Loucy (cell line): ENCODE measurements around the gene PAX7.

ENCODE experiments used
- H2AFZ ChIP-seq: fragments of 200-600 bp; sonication (generic); 2 replicates; pipeline ENCODE4 v1.6.0; 2016; ENCODE audit warnings: antibody characterized with exemption, mild to moderate bottlenecking, low read length, moderate library complexity
- H3F3A ChIP-seq: fragments of 200-600 bp; 2 replicates; pipeline ENCODE4 v1.6.0; 2016; ENCODE audit warnings: antibody characterized with exemption, low read depth, mild to moderate bottlenecking
- H3K27me3 ChIP-seq: fragments of 200-600 bp; sonication (generic); 2 replicates; pipeline ENCODE4 v1.6.1; 2014; ENCODE audit warnings: low read length, mild to moderate bottlenecking; ENCODE audit not compliant: insufficient read depth, poor library complexity, severe bottlenecking
- H3K36me3 ChIP-seq: fragments of 200-600 bp; sonication (generic); 2 replicates; pipeline ENCODE4 v1.6.1; 2016; ENCODE audit warnings: low read length; ENCODE audit not compliant: insufficient read depth
- H3K4me1 ChIP-seq: fragments of 200-600 bp; sonication (generic); 2 replicates; pipeline ENCODE4 v1.5.1; 2014; ENCODE audit warnings: low read length, mild to moderate bottlenecking; ENCODE audit not compliant: insufficient read depth, poor library complexity, severe bottlenecking
- H3K4me2 ChIP-seq: fragments of 200-600 bp; sonication (generic); 2 replicates; pipeline ENCODE4 v1.6.0; 2014; ENCODE audit warnings: antibody characterized with exemption, low read length, low read depth, mild to moderate bottlenecking; ENCODE audit not compliant: poor library complexity, severe bottlenecking
- H3K4me3 ChIP-seq: fragments of 200-600 bp; sonication (generic); 2 replicates; pipeline ENCODE4 v1.5.1; 2014; ENCODE audit warnings: low read length, mild to moderate bottlenecking, mixed read lengths; ENCODE audit not compliant: poor library complexity, severe bottlenecking
- H3K79me2 ChIP-seq: fragments of 200-600 bp; sonication (generic); 2 replicates; pipeline ENCODE4 v1.6.1; 2014; ENCODE audit warnings: low read length; ENCODE audit not compliant: insufficient read depth
- H3K9ac ChIP-seq: fragments of 200-600 bp; sonication (generic); 2 replicates; pipeline ENCODE4 v1.6.0; 2014; ENCODE audit warnings: mild to moderate bottlenecking, low read depth, low read length, moderate library complexity; ENCODE audit not compliant: poor library complexity, severe bottlenecking
- H3K9me2 ChIP-seq: fragments of 200-600 bp; sonication (generic); replicated peaks from 2 replicates; pipeline ENCODE4 v1.6.1; 2016; ENCODE audit warnings: low read depth, low read length, mixed read lengths
- H3K9me3 ChIP-seq: fragments of 200-600 bp; sonication (generic); 2 replicates; pipeline ENCODE4 v1.6.1; 2014; ENCODE audit warnings: mild to moderate bottlenecking, antibody characterized with exemption, low read length, low read depth; ENCODE audit not compliant: insufficient read depth
- H4K20me1 ChIP-seq: fragments of 200-600 bp; sonication (generic); 2 replicates; pipeline ENCODE4 v1.6.0; 2014; ENCODE audit warnings: antibody characterized with exemption, low read length, mild to moderate bottlenecking; ENCODE audit not compliant: insufficient read depth, poor library complexity, severe bottlenecking
- CTCF ChIP-seq: fragments of 200-600 bp; sonication (generic); conservative IDR thresholded peaks from 2 replicates; pipeline ENCODE4 v1.5.1; 2014; ENCODE audit warnings: mild to moderate bottlenecking, antibody characterized with exemption, low read length
- EZH2phosphoT487 ChIP-seq: fragments of 200-600 bp; IDR thresholded peaks from 2 replicates; pipeline ENCODE4 v1.6.1; 2018; ENCODE audit warnings: antibody characterized with exemption, mild to moderate bottlenecking, moderate library complexity, borderline replicate concordance

Gene PAX7

GRCh38 chr1:18734461-18735223 lies 104.0 kb downstream of the PAX7 start:
- Histone ChIP-seq H3K4me1 (no peaks in the 10 kb centered on the region), H3F3A (no peaks in the 10 kb centered on the region), H2AFZ (no peak overlapping the region), H4K20me1 (no peaks in the 10 kb centered on the region), H3K9ac (no peak overlapping the region), H3K9me2 (no peaks in the 10 kb centered on the region), H3K9me3 (no peaks in the 10 kb centered on the region), H3K4me2 (no peak overlapping the region), H3K79me2 (no peaks in the 10 kb centered on the region), H3K27me3 (no peaks in the 10 kb centered on the region), H3K36me3 (no peaks in the 10 kb centered on the region), H3K4me3 (no peak overlapping the region)
- TF ChIP-seq CTCF (no peak), EZH2phosphoT487 (no peak)

- Histone ChIP-seq H2AFZ (no peak overlapping the region), H3F3A (no peaks in the 10 kb centered on the region), H3K9me2 (no peaks in the 10 kb centered on the region), H3K27me3 (no peaks in the 10 kb centered on the region), H3K79me2 (no peaks in the 10 kb centered on the region), H3K9me3 (no peaks in the 10 kb centered on the region), H3K36me3 (no peaks in the 10 kb centered on the region), H3K4me3 (no peak overlapping the region), H3K9ac (no peak overlapping the region), H4K20me1 (no peaks in the 10 kb centered on the region), H3K4me2 (no peak overlapping the region), H3K4me1 (no peaks in the 10 kb centered on the region)
- TF ChIP-seq EZH2phosphoT487: no peak
- no peak for TF ChIP-seq CTCF
Measured at GRCh38 chr1:18735224-18735997, 104.8 kb downstream of the PAX7 start.

- no peak for TF ChIP-seq CTCF
- no peak for TF ChIP-seq EZH2phosphoT487
- no peaks in the 10 kb centered on the region for H3F3A ChIP-seq
- H2AFZ ChIP-seq: no peak overlapping the region
- no peak overlapping the region for H3K4me2 ChIP-seq
- no peak overlapping the region for H3K9ac ChIP-seq
- no peaks in the 10 kb centered on the region for H3K79me2 ChIP-seq
- no peaks in the 10 kb centered on the region for H3K36me3 ChIP-seq
- no peaks in the 10 kb centered on the region for H3K9me3 ChIP-seq
- no peaks in the 10 kb centered on the region for H3K4me1 ChIP-seq
- H3K9me2 ChIP-seq: no peaks in the 10 kb centered on the region
- no peaks in the 10 kb centered on the region for H4K20me1 ChIP-seq
- no peaks in the 10 kb centered on the region for H3K27me3 ChIP-seq
- no peak overlapping the region for H3K4me3 ChIP-seq
Measured at GRCh38 chr1:18736958-18737357, 106.3 kb downstream of the PAX7 start.
